Hepatic stellate cell (primary cell): ENCODE data around the gene ZNF28.
"Not testable (repeated sequence)": the region's sequence is repeated elsewhere in the genome, so short reads cannot be mapped to it uniquely, and the experiment has no call there.

Experiments
- DNase-seq: peaks from one replicate; pipeline ENCODE4 v3.0.0; 2011; ENCODE audit warnings: low spot score

The ZNF28 gene

GRCh38 chr19:52821204-52821960 is at the start of gene ZNF28:
Gene ZNF28 (minus strand): TSS chr19:52821633. CDS start chr19:52817958, 3,675 bp downstream.
- peak; percentile 7 for DNase-seq

- not testable (repeated sequence) for DNase-seq
Measured at GRCh38 chr19:52868031-52868430, 46.6 kb upstream of the ZNF28 start.

- DNase-seq: peak; percentile 13
Measured at GRCh38 chr19:52857378-52858191, 36.2 kb upstream of the ZNF28 start, which contains the start of gene ZNF468. Gene ZNF468 (minus strand): TSS chr19:52857619. CDS start chr19:52854272, 3,347 bp downstream.

GRCh38 chr19:52856540-52857377 is 35.3 kb upstream of the ZNF28 start:
- DNase-seq: not testable (repeated sequence)

- DNase-seq: not testable (repeated sequence)
Measured at GRCh38 chr19:52847352-52847751, 25.9 kb upstream of the ZNF28 start.

GRCh38 chr19:52840825-52841465 is 19.5 kb upstream of the ZNF28 start:
- not testable (repeated sequence) for DNase-seq

- DNase-seq: not testable (repeated sequence)
Measured at GRCh38 chr19:52834289-52834688, 12.9 kb upstream of the ZNF28 start.

- DNase-seq: not testable (repeated sequence)
Measured at GRCh38 chr19:52833541-52833940, 12.1 kb upstream of the ZNF28 start.

GRCh38 chr19:52829866-52830265 is 8.4 kb upstream of the ZNF28 start:
- DNase-seq: not testable (repeated sequence)

GRCh38 chr19:52825765-52826164 is 4.3 kb upstream of the ZNF28 start:
- DNase-seq: no peak

GRCh38 chr19:52823676-52824075 is 2.2 kb upstream of the ZNF28 start:
- DNase-seq: no peak

- DNase-seq: not testable (repeated sequence)
Measured at GRCh38 chr19:52820472-52821203, 795 bp downstream of the ZNF28 start.

- DNase-seq: no peak
Measured at GRCh38 chr19:52809801-52810200, 11.6 kb downstream of the ZNF28 start.

GRCh38 chr19:52799950-52800640 is 21.3 kb downstream of the ZNF28 start:
- DNase-seq: not testable (repeated sequence)

- DNase-seq: no peak
Measured at GRCh38 chr19:52789440-52789839, 32.0 kb downstream of the ZNF28 start.

- DNase-seq: peak; percentile 47
Measured at GRCh38 chr19:52786464-52787354, 34.7 kb downstream of the ZNF28 start, which contains the start of gene ZNF600. Gene ZNF600 (minus strand): TSS chr19:52786791. CDS start chr19:52778888, 7,903 bp downstream.

GRCh38 chr19:52786078-52786463 is 35.4 kb downstream of the ZNF28 start:
- DNase-seq: peak; percentile 4

GRCh38 chr19:52785506-52785905 is 35.9 kb downstream of the ZNF28 start:
- DNase-seq: no peak

GRCh38 chr19:52782864-52783263 is 38.6 kb downstream of the ZNF28 start:
- not testable (repeated sequence) for DNase-seq
